ENCODE data around the gene ARFGAP3. TPM values are rescaled to one million over a fixed set of nuclear protein-coding genes. Genes with fewer than 3 reads are reported as not detected.

Gene ARFGAP3
- total and polyA plus RNA-seq, 2 experiments from 2014 or later: 53.7 to 89.5 TPM

GRCh38 chr22:42780070-42780540, 77.0 kb downstream of the ARFGAP3 start:
- Histone ChIP-seq H4K20me1 (ENCODE audit: insufficient read depth, poor library complexity, severe bottlenecking) (no peaks in the 10 kb centered on the region), H3K79me2 (no peaks in the 10 kb centered on the region), H3K4me3 (no peak overlapping the region), H3K4me2 (no peak overlapping the region), H2AFZ (no peak overlapping the region), H3K27ac (no peak overlapping the region), H3K36me3 (replicated peaks; ENCODE audit: insufficient read depth, low read depth) (no peaks in the 10 kb centered on the region), H3K27me3 (no peaks in the 10 kb centered on the region), H3K4me1 (ENCODE audit: insufficient read depth) (no peaks in the 10 kb centered on the region), H3K9me2 (replicated peaks; ENCODE audit: insufficient read depth) (no peaks in the 10 kb centered on the region), H3K9me3 (ENCODE audit: low read depth) (no peaks in the 10 kb centered on the region)
- TF ChIP-seq CTCF (IDR thresholded peaks at IDR 0.05; ENCODE audit: poor library complexity): peak; percentile 95
- no peak for TF ChIP-seq EZH2 (IDR thresholded peaks at IDR 0.05; ENCODE audit: borderline replicate concordance)
- 25% methylated on average over 6 of the region's 6 CpGs for WGBS (ENCODE audit: low lambda C conversion rate, missing lambda C conversion rate)
- peak; percentile 93 for DNase-seq (ENCODE audit: low spot score)

- 94% methylated on average over 12 of the region's 12 CpGs for WGBS (ENCODE audit: low lambda C conversion rate, missing lambda C conversion rate)
Measured at GRCh38 chr22:42777126-42777525, 79.9 kb downstream of the ARFGAP3 start.

GRCh38 chr22:42773167-42773566, 83.9 kb downstream of the ARFGAP3 start:
- no peak overlapping the region for H3K27ac ChIP-seq
- H3K4me3 ChIP-seq: no peak overlapping the region
- DNase-seq (ENCODE audit: low spot score): no peak

More at GRCh38 chr22:42777126-42777525, 79.9 kb downstream of the ARFGAP3 start:
- no peak overlapping the region for H2AFZ ChIP-seq
- DNase-seq (ENCODE audit: low spot score): no peak
- H3K27me3 ChIP-seq: no peaks in the 10 kb centered on the region
- H3K9me3 ChIP-seq (ENCODE audit: low read depth): no peaks in the 10 kb centered on the region
- no peak overlapping the region for H3K4me2 ChIP-seq
- H4K20me1 ChIP-seq (ENCODE audit: insufficient read depth, poor library complexity, severe bottlenecking): no peaks in the 10 kb centered on the region
- no peaks in the 10 kb centered on the region for H3K4me1 ChIP-seq (ENCODE audit: insufficient read depth)
- no peaks in the 10 kb centered on the region for H3K36me3 ChIP-seq (replicated peaks; ENCODE audit: insufficient read depth, low read depth)
- no peak for TF ChIP-seq EZH2phosphoT487 (IDR thresholded peaks at IDR 0.05; ENCODE audit: low read depth, severe bottlenecking, unreplicated experiment)
- no peak for TF ChIP-seq CTCF (IDR thresholded peaks at IDR 0.05; ENCODE audit: poor library complexity)
- no peak for TF ChIP-seq EZH2 (IDR thresholded peaks at IDR 0.05; ENCODE audit: borderline replicate concordance)
- H3K9me2 ChIP-seq (replicated peaks; ENCODE audit: insufficient read depth): no peaks in the 10 kb centered on the region
- H3K27ac ChIP-seq: no peak overlapping the region
- H3K4me3 ChIP-seq: no peak overlapping the region
- no peaks in the 10 kb centered on the region for H3K79me2 ChIP-seq

More at GRCh38 chr22:42773167-42773566, 83.9 kb downstream of the ARFGAP3 start:
- no peak for TF ChIP-seq EZH2 (IDR thresholded peaks at IDR 0.05; ENCODE audit: borderline replicate concordance)
- no peak for TF ChIP-seq CTCF (IDR thresholded peaks at IDR 0.05; ENCODE audit: poor library complexity)
- TF ChIP-seq EZH2phosphoT487 (IDR thresholded peaks at IDR 0.05; ENCODE audit: low read depth, severe bottlenecking, unreplicated experiment): no peak
- no peak overlapping the region for H3K4me2 ChIP-seq
- H3K9me2 ChIP-seq (replicated peaks; ENCODE audit: insufficient read depth): no peaks in the 10 kb centered on the region
- no peaks in the 10 kb centered on the region for H3K27me3 ChIP-seq
- no peaks in the 10 kb centered on the region for H3K9me3 ChIP-seq (ENCODE audit: low read depth)
- H2AFZ ChIP-seq: no peak overlapping the region
- H3K79me2 ChIP-seq: no peaks in the 10 kb centered on the region
- H3K4me1 ChIP-seq (ENCODE audit: insufficient read depth): peaks cover 8% of the 10 kb centered on the region
- no peaks in the 10 kb centered on the region for H4K20me1 ChIP-seq (ENCODE audit: insufficient read depth, poor library complexity, severe bottlenecking)
- no peaks in the 10 kb centered on the region for H3K36me3 ChIP-seq (replicated peaks; ENCODE audit: insufficient read depth, low read depth)
- WGBS (ENCODE audit: low lambda C conversion rate, missing lambda C conversion rate): 52% methylated on average over 14 of the region's 14 CpGs
